Measurements from ENCODE around the gene NCKAP5. TPM values are rescaled to one million over a fixed set of nuclear protein-coding genes. Genes with fewer than 3 reads are reported as not detected.

Gene NCKAP5
- total and polyA plus RNA-seq, 2 donors (not counting 1 experiment from before 2014, with no cell fraction given) = not detected

DNA sequence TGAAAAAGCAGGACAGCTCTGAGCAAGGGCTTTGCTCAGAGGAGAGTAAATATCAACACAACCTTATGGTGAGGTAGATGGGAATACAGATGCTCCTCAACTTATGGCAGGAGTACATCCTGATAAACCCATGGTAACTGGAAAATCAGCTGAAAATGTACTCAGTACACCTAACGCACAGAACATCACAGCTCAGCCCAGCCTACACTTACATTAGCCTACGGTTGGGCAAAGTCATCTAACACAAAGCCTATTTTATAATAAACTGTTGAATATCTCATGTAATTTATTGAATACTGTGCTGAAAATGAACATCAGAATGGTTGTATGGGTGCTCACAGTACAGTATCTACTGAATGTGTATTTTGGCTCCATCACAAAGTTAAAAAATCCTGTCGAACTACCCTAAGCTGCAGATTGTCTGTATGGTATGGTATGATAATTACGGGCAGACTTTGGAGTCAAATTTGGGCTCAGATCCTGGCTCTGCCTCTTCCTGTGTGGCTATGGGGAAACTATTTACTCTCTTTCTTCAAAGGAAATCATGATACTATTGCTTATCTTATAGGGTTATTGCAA is 778.0 kb downstream of the NCKAP5 start:
- Mint-ChIP-seq H3K27ac (no peak overlapping the region), H3K4me3 (no peak overlapping the region), H3K4me1 (no peaks in the 10 kb centered on the region), H3K9me3 (ENCODE audit: insufficient read depth) (no peaks in the 10 kb centered on the region), H3K27me3 (no peaks in the 10 kb centered on the region)
- Histone ChIP-seq H3K27me3 (replicated peaks in 1 of 4; ENCODE audit: control extremely low read depth in 1 of 4, control insufficient read depth in 3 of 4, insufficient read depth in 4 of 4, low read length in 3 of 4) (no peaks in the 10 kb centered on the region), H3K4me1 (ENCODE audit: control insufficient read depth in 2 of 2, insufficient read depth in 2 of 2, low read length in 2 of 2) (no peaks in the 10 kb centered on the region), H3K4me3 (ENCODE audit: control extremely low read depth in 1 of 5, extremely low read depth in 1 of 5, insufficient read depth in 1 of 5, low read depth in 2 of 5, low read length in 4 of 5) (no peak overlapping the region), H2AFZ (ENCODE audit: insufficient read depth, low read depth, low read length, poor library complexity, severe bottlenecking) (no peak overlapping the region), H4K20me1 (ENCODE audit: control insufficient read depth, insufficient read depth, low read length, poor library complexity, severe bottlenecking) (no peaks in the 10 kb centered on the region), H3K79me2 (ENCODE audit: control insufficient read depth, insufficient read depth, low read length) (no peaks in the 10 kb centered on the region), H3K9ac (ENCODE audit: low read length) (no peak overlapping the region), H3K27ac (ENCODE audit: low read length in 2 of 2) (no peak overlapping the region), H3K36me3 (replicated peaks in 1 of 2; ENCODE audit: control extremely low read depth in 1 of 2, control insufficient read depth in 1 of 2, extremely low read depth in 1 of 2, insufficient read depth in 2 of 2, low read length in 1 of 2) (no peaks in the 10 kb centered on the region), H3K9me3 (ENCODE audit: control extremely low read depth in 1 of 3, control insufficient read depth in 2 of 3, insufficient read depth in 1 of 3, low read length in 2 of 3) (peaks cover 0 to 3% (median 0%) of the 10 kb centered on the region in 3 donors), H3K4me2 (replicated peaks; ENCODE audit: low read depth, low read length, poor library complexity, severe bottlenecking) (no peak overlapping the region)
- no peak for DNase-seq
- POLR2A ChIA-PET = no interaction called here
- CTCF ChIA-PET = no interaction called here
- no CpG with 5 or more reads among the region's 4 CpGs for WGBS (ENCODE audit: insufficient coverage)
- no peak for ATAC-seq (ENCODE audit: low read depth)
- intact Hi-C loops (cut with micrococcal nuclease) = no loop called here
- TF ChIP-seq EZH2 (IDR thresholded peaks at IDR 0.05; ENCODE audit: borderline replicate concordance, insufficient read depth, low read depth, low read length, poor library complexity, severe bottlenecking) (no peak), CTCF (IDR thresholded peaks at IDR 0.05) (no peak)

DNA sequence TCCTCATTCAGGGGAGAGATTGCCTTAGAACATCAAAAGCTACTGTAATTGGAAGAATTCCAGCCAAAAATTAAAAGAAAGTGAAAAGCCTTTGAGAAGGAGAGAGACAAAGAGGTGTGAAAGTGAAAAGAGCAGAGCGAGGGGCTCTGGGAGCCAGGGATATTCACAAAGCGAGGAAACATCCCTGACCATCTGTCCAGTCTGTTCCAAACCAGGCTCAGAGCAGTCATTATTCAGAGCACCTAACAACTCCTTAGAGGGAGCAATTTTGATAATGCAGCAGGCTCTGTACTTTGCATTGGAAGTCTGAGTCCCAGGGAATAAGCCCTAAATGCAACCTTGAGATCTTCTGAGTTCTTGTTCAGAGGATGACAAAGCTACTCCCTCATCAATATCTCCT is 779.2 kb downstream of the NCKAP5 start:
- H3K27ac ChIP-seq (ENCODE audit: low read length in 2 of 2) = no peak overlapping the region
- H3K4me1 Mint-ChIP-seq = no peaks in the 10 kb centered on the region
- TF ChIP-seq EZH2 (IDR thresholded peaks at IDR 0.05; ENCODE audit: borderline replicate concordance, insufficient read depth, low read depth, low read length, poor library complexity, severe bottlenecking) = no peak
- no peak for TF ChIP-seq CTCF (IDR thresholded peaks at IDR 0.05)
- H2AFZ ChIP-seq (ENCODE audit: insufficient read depth, low read depth, low read length, poor library complexity, severe bottlenecking) = no peak overlapping the region
- POLR2A ChIA-PET = no interaction called here
- no peaks in the 10 kb centered on the region for H4K20me1 ChIP-seq (ENCODE audit: control insufficient read depth, insufficient read depth, low read length, poor library complexity, severe bottlenecking)
- no peak overlapping the region for H3K27ac Mint-ChIP-seq
- H3K36me3 ChIP-seq (replicated peaks in 1 of 2; ENCODE audit: control extremely low read depth in 1 of 2, control insufficient read depth in 1 of 2, extremely low read depth in 1 of 2, insufficient read depth in 2 of 2, low read length in 1 of 2) = no peaks in the 10 kb centered on the region
- H3K9me3 ChIP-seq (ENCODE audit: control extremely low read depth in 1 of 3, control insufficient read depth in 2 of 3, insufficient read depth in 1 of 3, low read length in 2 of 3) = peaks cover 0 to 6% (median 0%) of the 10 kb centered on the region in 3 donors
- H3K4me3 ChIP-seq (ENCODE audit: control extremely low read depth in 1 of 5, extremely low read depth in 1 of 5, insufficient read depth in 1 of 5, low read depth in 2 of 5, low read length in 4 of 5) = no peak overlapping the region
- intact Hi-C loops (cut with micrococcal nuclease) = no loop called here
- 100% methylated on average over 1 of the region's 2 CpGs for WGBS (ENCODE audit: insufficient coverage)
- H3K4me1 ChIP-seq (ENCODE audit: control insufficient read depth in 2 of 2, insufficient read depth in 2 of 2, low read length in 2 of 2) = no peaks in the 10 kb centered on the region
- H3K27me3 Mint-ChIP-seq = no peaks in the 10 kb centered on the region
- no peak for ATAC-seq (ENCODE audit: low read depth)
- no peaks in the 10 kb centered on the region for H3K9me3 Mint-ChIP-seq (ENCODE audit: insufficient read depth)
- CTCF ChIA-PET = no interaction called here
- H3K27me3 ChIP-seq (replicated peaks in 1 of 4; ENCODE audit: control extremely low read depth in 1 of 4, control insufficient read depth in 3 of 4, insufficient read depth in 4 of 4, low read length in 3 of 4) = no peaks in the 10 kb centered on the region
- H3K4me3 Mint-ChIP-seq = no peak overlapping the region
- H3K4me2 ChIP-seq (replicated peaks; ENCODE audit: low read depth, low read length, poor library complexity, severe bottlenecking) = no peak overlapping the region
- no peak for DNase-seq
- no peak overlapping the region for H3K9ac ChIP-seq (ENCODE audit: low read length)
- no peaks in the 10 kb centered on the region for H3K79me2 ChIP-seq (ENCODE audit: control insufficient read depth, insufficient read depth, low read length)
